Lung (tissue), 12 donors: ENCODE results near the gene CAPN5. TPM values are rescaled to one million over a fixed set of nuclear protein-coding genes. Genes with fewer than 3 reads are reported as not detected.

ENCODE experiments used
- ATAC-seq: fragments of 200-7000 bp; cut with Tn5 transposase; one replicate; pipeline ENCODE4 v1.9.1; 2020; ENCODE audit warnings: moderate number of reproducible peaks; ENCODE audit not compliant: insufficient read depth, low FRiP score
- DNase-seq, 3 donors: peaks; one replicate each; pipeline ENCODE4 v3.0.0-alpha.2; 2013 to 2017
- H3K27ac ChIP-seq, 2 donors: one replicate each; pipeline ENCODE4 v1.5.1; 2013; ENCODE audit warnings: mild to moderate bottlenecking in 2 of 2, moderate library complexity in 2 of 2, control low read depth in 1 of 2, inconsistent platforms in 1 of 2, low read depth in 1 of 2, low read length in 1 of 2
- H3K27me3 ChIP-seq, 3 donors: one replicate each; pipeline ENCODE4 v1.5.1; 2013; ENCODE audit warnings: low read length in 2 of 3; ENCODE audit not compliant: control insufficient read depth in 3 of 3, insufficient read depth in 3 of 3
- H3K36me3 ChIP-seq, 4 donors: one replicate each; pipeline ENCODE4 v1.5.1; 2013; ENCODE audit warnings: low read length in 4 of 4, mild to moderate bottlenecking in 1 of 4, moderate library complexity in 1 of 4; ENCODE audit not compliant: control insufficient read depth in 4 of 4, insufficient read depth in 4 of 4
- H3K4me1 ChIP-seq, 5 donors: one replicate each; pipeline ENCODE4 v1.5.1; 2013; ENCODE audit warnings: low read length in 5 of 5, mild to moderate bottlenecking in 2 of 5, moderate library complexity in 1 of 5; ENCODE audit not compliant: control insufficient read depth in 5 of 5, insufficient read depth in 5 of 5
- H3K4me3 ChIP-seq: one replicate; pipeline ENCODE4 v1.5.1; 2013; ENCODE audit warnings: mild to moderate bottlenecking, control low read depth, moderate library complexity
- H3K9ac ChIP-seq, 2 donors: one replicate each; pipeline ENCODE4 v1.5.1; 2013; ENCODE audit warnings: low read length in 2 of 2, control low read depth in 1 of 2; ENCODE audit not compliant: insufficient read depth in 1 of 2
- H3K9me3 ChIP-seq, 4 donors: one replicate each; pipeline ENCODE4 v1.5.1; 2013; ENCODE audit warnings: low read length in 3 of 4, mild to moderate bottlenecking in 1 of 4, moderate library complexity in 1 of 4; ENCODE audit not compliant: control insufficient read depth in 4 of 4, insufficient read depth in 3 of 4
- CTCF ChIP-seq: IDR thresholded peaks from 2 replicates; pipeline ENCODE4 v1.5.1; 2012; ENCODE audit warnings: mild to moderate bottlenecking; ENCODE audit errors: control extremely low read depth, extremely low read depth
- WGBS, 2 donors: extraction: QIAGEN DNeasy Blood & Tissue Kit; methylation state at CpG; one replicate each; pipeline ENCODE4 v1.1.7; 2013; 5-methylcytosine and 5-hydroxymethylcytosine counted together
- polyA plus RNA-seq, 2 donors: library from polyadenylated mRNA; stranded (reverse); fragments of 200-250 nt; gene quantifications; one replicate each; pipeline ENCODE4 v1.2.1, GENCODE V29; 2013
- total RNA-seq, 2 donors: library from RNA; depleted of rRNA in 1 of 2; stranded (reverse); fragments of >200 nt in 1 of 2; gene quantifications; one replicate each; pipeline ENCODE4 v1.2.1, GENCODE V29; 2014 to 2021
- donor health status: control.
- donor health status: control.
- donor health status: Bipolar disorder and iron deficiency.
- donor health status: healthy.
- donor health status: DM: yes; HTN: yes; CAD: no.

The CAPN5 gene
- total and polyA plus RNA-seq, 4 donors: 3.0 to 16.1 (median 9.4) TPM

GRCh38 chr11:77071671-77072605 is 5.2 kb downstream of the CAPN5 start:
- Histone ChIP-seq H3K9me3 (no peaks in the 10 kb centered on the region), H3K27me3 (no peaks in the 10 kb centered on the region), H3K9ac (no peak overlapping the region), H3K36me3 (no peaks in the 10 kb centered on the region), H3K4me1 (peaks cover 0 to 39% (median 29%) of the 10 kb centered on the region in 5 donors), H3K4me3 (no peak overlapping the region), H3K27ac (peak overlapping the region in 1 of 2 donors; percentile 61)
- WGBS, 2 donors: 64 to 70% methylated on average over 15 of the region's 15 CpGs
- ATAC-seq: no peak
- no peak for TF ChIP-seq CTCF
- DNase-seq: peak in 1 of 3 donors; percentile 13

- no peak overlapping the region for H3K4me3 ChIP-seq
- 59 to 61% methylated on average over 8 of the region's 8 CpGs for WGBS, 2 donors
- no peaks in the 10 kb centered on the region for H3K9me3 ChIP-seq
- peak overlapping the region in 1 of 2 donors; percentile 43 for H3K9ac ChIP-seq
- H3K4me1 ChIP-seq: peaks cover 0 to 33% (median 27%) of the 10 kb centered on the region in 5 donors
- H3K36me3 ChIP-seq: no peaks in the 10 kb centered on the region
- no peaks in the 10 kb centered on the region for H3K27me3 ChIP-seq
- H3K27ac ChIP-seq: peak overlapping the region; percentile 46 to 61
- DNase-seq (no peak), ATAC-seq (no peak)
- no peak for TF ChIP-seq CTCF
Observed at GRCh38 chr11:77072851-77073327, 6.1 kb downstream of the CAPN5 start.

GRCh38 chr11:77073328-77074001 is 6.7 kb downstream of the CAPN5 start:
- ATAC-seq (peak; percentile 78), DNase-seq (peak; percentile 88 to 95 (median 94))
- peak overlapping the region; percentile 43 to 61 for H3K27ac ChIP-seq
- H3K4me1 ChIP-seq: peaks cover 0 to 28% (median 27%) of the 10 kb centered on the region in 5 donors
- no peaks in the 10 kb centered on the region for H3K9me3 ChIP-seq
- 52 to 71% methylated on average over 11 of the region's 11 CpGs for WGBS, 2 donors
- H3K36me3 ChIP-seq: no peaks in the 10 kb centered on the region
- no peaks in the 10 kb centered on the region for H3K27me3 ChIP-seq
- no peak overlapping the region for H3K4me3 ChIP-seq
- H3K9ac ChIP-seq: peak overlapping the region; percentile 34 to 71
- TF ChIP-seq CTCF: no peak
